ENCODE results near the gene ZNF616.

- TF ChIP-seq CTCF (optimal IDR thresholded peaks at IDR 0.05 in 1 of 3, IDR thresholded peaks at IDR 0.05 in 1 of 3, conservative IDR thresholded peaks at IDR 0.05 in 1 of 3; ENCODE audit: extremely low read depth in 1 of 3, insufficient read depth in 2 of 3, low read length in 3 of 3) (no peak), EZH2 (IDR thresholded peaks at IDR 0.05; ENCODE audit: low read length) (no peak)
These were observed 37.7 kb downstream of the ZNF616 start for GRCh38 chr19:52101866-52102562.
